ENCODE data around the gene SKIC3. TPM values are rescaled to one million over a fixed set of nuclear protein-coding genes. Genes with fewer than 3 reads are reported as not detected.

Gene SKIC3
- total RNA-seq, 1 experiment from 2014 or later = 69.0 TPM

- CTCF ChIA-PET = no interaction called here
- H3K36me3 Mint-ChIP-seq = peaks cover 37% of the 10 kb centered on the region
Measured at GRCh38 chr5:95543017-95543705, 11.6 kb downstream of the SKIC3 start.

GRCh38 chr5:95537501-95537900 is 17.3 kb downstream of the SKIC3 start:
- H3K36me3 Mint-ChIP-seq = peaks cover 48% of the 10 kb centered on the region
- ChIA-PET CTCF (no interaction called here), POLR2A (no interaction called here)
- H3K27me3 Mint-ChIP-seq (ENCODE audit: low read depth) = no peaks in the 10 kb centered on the region
- peaks cover 25% of the 10 kb centered on the region for H3K4me1 Mint-ChIP-seq
- no peak overlapping the region for H3K27ac Mint-ChIP-seq
- no peak overlapping the region for H3K4me3 Mint-ChIP-seq
- DNase-seq (ENCODE audit: low spot score) = no peak
- no peak for ATAC-seq
- no peaks in the 10 kb centered on the region for H3K9me3 Mint-ChIP-seq
- TF ChIP-seq, protein P1, sequence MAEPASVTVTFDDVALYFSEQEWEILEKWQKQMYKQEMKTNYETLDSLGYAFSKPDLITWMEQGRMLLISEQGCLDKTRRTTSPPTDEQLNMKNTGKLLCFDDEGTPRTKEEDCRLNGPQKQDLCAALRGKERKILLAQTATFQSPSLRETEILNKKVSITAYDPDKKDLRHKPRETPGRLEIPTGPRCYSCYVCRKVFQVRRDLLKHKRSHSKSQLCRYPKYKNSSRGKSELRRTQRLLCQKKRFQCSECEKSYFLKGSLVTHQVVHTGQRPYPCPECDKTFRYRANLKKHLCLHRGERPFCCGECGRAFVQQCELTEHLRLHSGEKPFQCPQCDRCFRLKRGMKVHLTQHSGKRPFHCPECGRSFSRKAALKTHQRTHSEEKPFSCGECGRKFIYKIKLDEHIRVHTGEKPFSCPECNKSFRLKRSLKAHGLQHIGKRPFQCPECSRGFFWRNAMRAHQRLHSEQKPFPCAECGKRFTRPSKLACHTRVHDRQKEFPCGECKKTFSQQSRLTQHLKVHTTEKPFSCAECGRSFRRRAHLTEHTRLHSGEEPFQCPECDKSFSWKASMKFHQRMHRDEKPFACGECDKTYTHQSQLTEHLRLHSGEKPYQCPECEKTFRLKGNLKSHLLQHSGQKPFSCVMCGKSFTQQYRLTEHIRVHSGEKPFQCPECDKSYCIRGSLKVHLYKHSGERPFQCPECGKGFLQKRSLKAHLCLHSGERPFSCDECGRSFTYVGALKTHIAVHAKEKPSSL (CRISPR knock-in tag; conservative IDR thresholded peaks at IDR 0.05) = no peak
- no peak for TF ChIP-seq RORB (CRISPR knock-in tag; IDR thresholded peaks at IDR 0.05)
- TF ChIP-seq MAX (CRISPR knock-in tag; IDR thresholded peaks at IDR 0.05) = no peak
- TF ChIP-seq CREM (CRISPR knock-in tag; IDR thresholded peaks at IDR 0.05) = no peak
- TF ChIP-seq, protein P2, sequence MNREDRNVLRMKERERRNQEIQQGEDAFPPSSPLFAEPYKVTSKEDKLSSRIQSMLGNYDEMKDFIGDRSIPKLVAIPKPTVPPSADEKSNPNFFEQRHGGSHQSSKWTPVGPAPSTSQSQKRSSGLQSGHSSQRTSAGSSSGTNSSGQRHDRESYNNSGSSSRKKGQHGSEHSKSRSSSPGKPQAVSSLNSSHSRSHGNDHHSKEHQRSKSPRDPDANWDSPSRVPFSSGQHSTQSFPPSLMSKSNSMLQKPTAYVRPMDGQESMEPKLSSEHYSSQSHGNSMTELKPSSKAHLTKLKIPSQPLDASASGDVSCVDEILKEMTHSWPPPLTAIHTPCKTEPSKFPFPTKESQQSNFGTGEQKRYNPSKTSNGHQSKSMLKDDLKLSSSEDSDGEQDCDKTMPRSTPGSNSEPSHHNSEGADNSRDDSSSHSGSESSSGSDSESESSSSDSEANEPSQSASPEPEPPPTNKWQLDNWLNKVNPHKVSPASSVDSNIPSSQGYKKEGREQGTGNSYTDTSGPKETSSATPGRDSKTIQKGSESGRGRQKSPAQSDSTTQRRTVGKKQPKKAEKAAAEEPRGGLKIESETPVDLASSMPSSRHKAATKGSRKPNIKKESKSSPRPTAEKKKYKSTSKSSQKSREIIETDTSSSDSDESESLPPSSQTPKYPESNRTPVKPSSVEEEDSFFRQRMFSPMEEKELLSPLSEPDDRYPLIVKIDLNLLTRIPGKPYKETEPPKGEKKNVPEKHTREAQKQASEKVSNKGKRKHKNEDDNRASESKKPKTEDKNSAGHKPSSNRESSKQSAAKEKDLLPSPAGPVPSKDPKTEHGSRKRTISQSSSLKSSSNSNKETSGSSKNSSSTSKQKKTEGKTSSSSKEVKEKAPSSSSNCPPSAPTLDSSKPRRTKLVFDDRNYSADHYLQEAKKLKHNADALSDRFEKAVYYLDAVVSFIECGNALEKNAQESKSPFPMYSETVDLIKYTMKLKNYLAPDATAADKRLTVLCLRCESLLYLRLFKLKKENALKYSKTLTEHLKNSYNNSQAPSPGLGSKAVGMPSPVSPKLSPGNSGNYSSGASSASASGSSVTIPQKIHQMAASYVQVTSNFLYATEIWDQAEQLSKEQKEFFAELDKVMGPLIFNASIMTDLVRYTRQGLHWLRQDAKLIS (CRISPR knock-in tag; IDR thresholded peaks at IDR 0.05; ENCODE audit: borderline replicate concordance) = no peak
- no peak for TF ChIP-seq GTF2I (CRISPR knock-in tag; conservative IDR thresholded peaks at IDR 0.05)

More at GRCh38 chr5:95543017-95543705, 11.6 kb downstream of the SKIC3 start:
- no peak overlapping the region for H3K27ac Mint-ChIP-seq
- TF ChIP-seq, protein P3, sequence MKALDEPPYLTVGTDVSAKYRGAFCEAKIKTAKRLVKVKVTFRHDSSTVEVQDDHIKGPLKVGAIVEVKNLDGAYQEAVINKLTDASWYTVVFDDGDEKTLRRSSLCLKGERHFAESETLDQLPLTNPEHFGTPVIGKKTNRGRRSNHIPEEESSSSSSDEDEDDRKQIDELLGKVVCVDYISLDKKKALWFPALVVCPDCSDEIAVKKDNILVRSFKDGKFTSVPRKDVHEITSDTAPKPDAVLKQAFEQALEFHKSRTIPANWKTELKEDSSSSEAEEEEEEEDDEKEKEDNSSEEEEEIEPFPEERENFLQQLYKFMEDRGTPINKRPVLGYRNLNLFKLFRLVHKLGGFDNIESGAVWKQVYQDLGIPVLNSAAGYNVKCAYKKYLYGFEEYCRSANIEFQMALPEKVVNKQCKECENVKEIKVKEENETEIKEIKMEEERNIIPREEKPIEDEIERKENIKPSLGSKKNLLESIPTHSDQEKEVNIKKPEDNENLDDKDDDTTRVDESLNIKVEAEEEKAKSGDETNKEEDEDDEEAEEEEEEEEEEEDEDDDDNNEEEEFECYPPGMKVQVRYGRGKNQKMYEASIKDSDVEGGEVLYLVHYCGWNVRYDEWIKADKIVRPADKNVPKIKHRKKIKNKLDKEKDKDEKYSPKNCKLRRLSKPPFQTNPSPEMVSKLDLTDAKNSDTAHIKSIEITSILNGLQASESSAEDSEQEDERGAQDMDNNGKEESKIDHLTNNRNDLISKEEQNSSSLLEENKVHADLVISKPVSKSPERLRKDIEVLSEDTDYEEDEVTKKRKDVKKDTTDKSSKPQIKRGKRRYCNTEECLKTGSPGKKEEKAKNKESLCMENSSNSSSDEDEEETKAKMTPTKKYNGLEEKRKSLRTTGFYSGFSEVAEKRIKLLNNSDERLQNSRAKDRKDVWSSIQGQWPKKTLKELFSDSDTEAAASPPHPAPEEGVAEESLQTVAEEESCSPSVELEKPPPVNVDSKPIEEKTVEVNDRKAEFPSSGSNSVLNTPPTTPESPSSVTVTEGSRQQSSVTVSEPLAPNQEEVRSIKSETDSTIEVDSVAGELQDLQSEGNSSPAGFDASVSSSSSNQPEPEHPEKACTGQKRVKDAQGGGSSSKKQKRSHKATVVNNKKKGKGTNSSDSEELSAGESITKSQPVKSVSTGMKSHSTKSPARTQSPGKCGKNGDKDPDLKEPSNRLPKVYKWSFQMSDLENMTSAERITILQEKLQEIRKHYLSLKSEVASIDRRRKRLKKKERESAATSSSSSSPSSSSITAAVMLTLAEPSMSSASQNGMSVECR (CRISPR knock-in tag; IDR thresholded peaks at IDR 0.05; ENCODE audit: borderline replicate concordance) = no peak
- TF ChIP-seq NR1H2 (CRISPR knock-in tag; IDR thresholded peaks at IDR 0.05) (no peak), ZNF121 (CRISPR knock-in tag; IDR thresholded peaks at IDR 0.05) (no peak), JAZF1 (CRISPR knock-in tag; IDR thresholded peaks at IDR 0.05) (no peak), SMAD4 (CRISPR knock-in tag; IDR thresholded peaks at IDR 0.05) (no peak), ZNF416 (CRISPR knock-in tag; IDR thresholded peaks at IDR 0.05) (no peak), TCF7 (CRISPR knock-in tag; IDR thresholded peaks at IDR 0.05; ENCODE audit: low read depth) (no peak), GTF2I (CRISPR knock-in tag; conservative IDR thresholded peaks at IDR 0.05) (no peak), FOXJ3 (CRISPR knock-in tag; IDR thresholded peaks at IDR 0.05; ENCODE audit: borderline replicate concordance) (no peak), NFATC4 (CRISPR knock-in tag; IDR thresholded peaks at IDR 0.05) (no peak), CREB1 (CRISPR knock-in tag; IDR thresholded peaks at IDR 0.05) (no peak)
- TF ChIP-seq, protein P1 (CRISPR knock-in tag; conservative IDR thresholded peaks at IDR 0.05) = no peak
- TF ChIP-seq, protein P4, sequence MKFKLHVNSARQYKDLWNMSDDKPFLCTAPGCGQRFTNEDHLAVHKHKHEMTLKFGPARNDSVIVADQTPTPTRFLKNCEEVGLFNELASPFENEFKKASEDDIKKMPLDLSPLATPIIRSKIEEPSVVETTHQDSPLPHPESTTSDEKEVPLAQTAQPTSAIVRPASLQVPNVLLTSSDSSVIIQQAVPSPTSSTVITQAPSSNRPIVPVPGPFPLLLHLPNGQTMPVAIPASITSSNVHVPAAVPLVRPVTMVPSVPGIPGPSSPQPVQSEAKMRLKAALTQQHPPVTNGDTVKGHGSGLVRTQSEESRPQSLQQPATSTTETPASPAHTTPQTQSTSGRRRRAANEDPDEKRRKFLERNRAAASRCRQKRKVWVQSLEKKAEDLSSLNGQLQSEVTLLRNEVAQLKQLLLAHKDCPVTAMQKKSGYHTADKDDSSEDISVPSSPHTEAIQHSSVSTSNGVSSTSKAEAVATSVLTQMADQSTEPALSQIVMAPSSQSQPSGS (CRISPR knock-in tag; IDR thresholded peaks at IDR 0.05; ENCODE audit: borderline replicate concordance, low read depth) = no peak
- TF ChIP-seq, protein P5, sequence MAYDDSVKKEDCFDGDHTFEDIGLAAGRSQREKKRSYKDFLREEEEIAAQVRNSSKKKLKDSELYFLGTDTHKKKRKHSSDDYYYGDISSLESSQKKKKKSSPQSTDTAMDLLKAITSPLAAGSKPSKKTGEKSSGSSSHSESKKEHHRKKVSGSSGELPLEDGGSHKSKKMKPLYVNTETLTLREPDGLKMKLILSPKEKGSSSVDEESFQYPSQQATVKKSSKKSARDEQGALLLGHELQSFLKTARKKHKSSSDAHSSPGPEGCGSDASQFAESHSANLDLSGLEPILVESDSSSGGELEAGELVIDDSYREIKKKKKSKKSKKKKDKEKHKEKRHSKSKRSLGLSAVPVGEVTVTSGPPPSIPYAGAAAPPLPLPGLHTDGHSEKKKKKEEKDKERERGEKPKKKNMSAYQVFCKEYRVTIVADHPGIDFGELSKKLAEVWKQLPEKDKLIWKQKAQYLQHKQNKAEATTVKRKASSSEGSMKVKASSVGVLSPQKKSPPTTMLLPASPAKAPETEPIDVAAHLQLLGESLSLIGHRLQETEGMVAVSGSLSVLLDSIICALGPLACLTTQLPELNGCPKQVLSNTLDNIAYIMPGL (CRISPR knock-in tag; IDR thresholded peaks at IDR 0.05) = no peak
- no peaks in the 10 kb centered on the region for H3K27me3 Mint-ChIP-seq (ENCODE audit: low read depth)
- H3K4me1 Mint-ChIP-seq = no peaks in the 10 kb centered on the region
- ATAC-seq (no peak), DNase-seq (ENCODE audit: low spot score) (no peak)
- POLR2A ChIA-PET = no interaction called here
- no peaks in the 10 kb centered on the region for H3K9me3 Mint-ChIP-seq
- H3K4me3 Mint-ChIP-seq = no peak overlapping the region
